Measurements from ENCODE around the gene SLC2A9. TPM values are rescaled to one million over a fixed set of nuclear protein-coding genes. Genes with fewer than 3 reads are reported as not detected.
"Not testable (repeated sequence)": the region's sequence is repeated elsewhere in the genome, so short reads cannot be mapped to it uniquely, and the experiment has no call there.

Gene SLC2A9
- polyA plus RNA-seq, 1 donor from 2014 or later, result not detected

- no peaks in the 10 kb centered on the region for H3K36me3 ChIP-seq (ENCODE audit: insufficient read depth, low read length)
- no peak overlapping the region for H3K4me2 ChIP-seq (ENCODE audit: low read length)
- TF ChIP-seq EZH2 (IDR thresholded peaks at IDR 0.05; ENCODE audit: borderline replicate concordance, insufficient read depth, low read length, poor library complexity, severe bottlenecking) (no peak), REST (IDR thresholded peaks at IDR 0.05; ENCODE audit: borderline replicate concordance) (no peak), EP300 (conservative IDR thresholded peaks at IDR 0.05; ENCODE audit: poor library complexity, severe bottlenecking) (no peak), RAD21 (conservative IDR thresholded peaks at IDR 0.05) (no peak), TAF1 (IDR thresholded peaks at IDR 0.05; ENCODE audit: low read depth) (no peak), SMC3 (conservative IDR thresholded peaks at IDR 0.05; ENCODE audit: poor library complexity) (no peak), POLR2AphosphoS5 (IDR thresholded peaks at IDR 0.05) (no peak), MXI1 (conservative IDR thresholded peaks at IDR 0.05; ENCODE audit: poor library complexity, severe bottlenecking) (no peak), CTCF (IDR thresholded peaks at IDR 0.05; ENCODE audit: poor library complexity, severe bottlenecking) (no peak)
- no peaks in the 10 kb centered on the region for H3K79me2 ChIP-seq (replicated peaks; ENCODE audit: insufficient read depth, low read length)
- no peak overlapping the region for H3K27ac ChIP-seq (ENCODE audit: low read length)
- no peaks in the 10 kb centered on the region for H3K27me3 ChIP-seq (ENCODE audit: insufficient read depth, low read depth, low read length)
- H3K9me2 ChIP-seq (ENCODE audit: insufficient read depth, low read length), result no peaks in the 10 kb centered on the region
- no peak overlapping the region for H3K4me3 ChIP-seq (ENCODE audit: low read length)
- no peaks in the 10 kb centered on the region for H4K20me1 ChIP-seq (ENCODE audit: insufficient read depth)
- no peak overlapping the region for H3K9ac ChIP-seq (ENCODE audit: low read length)
- no peaks in the 10 kb centered on the region for H3F3A ChIP-seq (ENCODE audit: insufficient read depth, low read length, poor library complexity, severe bottlenecking)
- no peak overlapping the region for H2AFZ ChIP-seq (ENCODE audit: low read depth, low read length)
- no peaks in the 10 kb centered on the region for H3K9me3 ChIP-seq (ENCODE audit: low read length)
These were observed 228.9 kb downstream of the SLC2A9 start for GRCh38 chr4:9792381-9792780.

GRCh38 chr4:9785891-9786290 lies 235.4 kb downstream of the SLC2A9 start:
- not testable (repeated sequence) for H3K4me3 ChIP-seq (ENCODE audit: low read length); H3F3A ChIP-seq (ENCODE audit: insufficient read depth, low read length, poor library complexity, severe bottlenecking); H3K9me2 ChIP-seq (ENCODE audit: insufficient read depth, low read length); H3K36me3 ChIP-seq (ENCODE audit: insufficient read depth, low read length); H3K79me2 ChIP-seq (replicated peaks; ENCODE audit: insufficient read depth, low read length); H3K27ac ChIP-seq (ENCODE audit: low read length); H3K4me2 ChIP-seq (ENCODE audit: low read length); H3K9ac ChIP-seq (ENCODE audit: low read length); H3K9me3 ChIP-seq (ENCODE audit: low read length); H2AFZ ChIP-seq (ENCODE audit: low read depth, low read length); H4K20me1 ChIP-seq (ENCODE audit: insufficient read depth)
- H3K27me3 ChIP-seq (ENCODE audit: insufficient read depth, low read depth, low read length), result peaks cover 15% of the 10 kb centered on the region

- Histone ChIP-seq H3K27me3 (ENCODE audit: insufficient read depth, low read depth, low read length) (peaks cover 18% of the 10 kb centered on the region), H4K20me1 (ENCODE audit: insufficient read depth) (no peaks in the 10 kb centered on the region), H3K9ac (ENCODE audit: low read length) (no peak overlapping the region), H3K9me2 (ENCODE audit: insufficient read depth, low read length) (no peaks in the 10 kb centered on the region), H3K4me3 (ENCODE audit: low read length) (peak overlapping the region; percentile 59), H3K27ac (ENCODE audit: low read length) (no peak overlapping the region), H3K36me3 (ENCODE audit: insufficient read depth, low read length) (no peaks in the 10 kb centered on the region), H3K9me3 (ENCODE audit: low read length) (no peaks in the 10 kb centered on the region), H3K4me2 (ENCODE audit: low read length) (no peak overlapping the region), H3F3A (ENCODE audit: insufficient read depth, low read length, poor library complexity, severe bottlenecking) (no peaks in the 10 kb centered on the region), H3K79me2 (replicated peaks; ENCODE audit: insufficient read depth, low read length) (no peaks in the 10 kb centered on the region), H2AFZ (ENCODE audit: low read depth, low read length) (no peak overlapping the region)
- no peak for TF ChIP-seq CTCF (IDR thresholded peaks at IDR 0.05; ENCODE audit: poor library complexity, severe bottlenecking)
- TF ChIP-seq EP300 (conservative IDR thresholded peaks at IDR 0.05; ENCODE audit: poor library complexity, severe bottlenecking), result no peak
- no peak for TF ChIP-seq SMC3 (conservative IDR thresholded peaks at IDR 0.05; ENCODE audit: poor library complexity)
- no peak for TF ChIP-seq POLR2AphosphoS5 (IDR thresholded peaks at IDR 0.05)
- TF ChIP-seq RAD21 (conservative IDR thresholded peaks at IDR 0.05), result no peak
- no peak for TF ChIP-seq MXI1 (conservative IDR thresholded peaks at IDR 0.05; ENCODE audit: poor library complexity, severe bottlenecking)
- no peak for TF ChIP-seq REST (IDR thresholded peaks at IDR 0.05; ENCODE audit: borderline replicate concordance)
- no peak for TF ChIP-seq EZH2 (IDR thresholded peaks at IDR 0.05; ENCODE audit: borderline replicate concordance, insufficient read depth, low read length, poor library complexity, severe bottlenecking)
- TF ChIP-seq TAF1 (IDR thresholded peaks at IDR 0.05; ENCODE audit: low read depth), result no peak
These were observed 239.2 kb downstream of the SLC2A9 start for GRCh38 chr4:9782136-9782436.
